ENCODE data around the gene SLC6A13. TPM values are rescaled to one million over a fixed set of nuclear protein-coding genes. Genes with fewer than 3 reads are reported as not detected.

SLC6A13 gene
- total and polyA plus RNA-seq, 2 of the 13 experiments (the other 11 are each of a cell fraction or from before 2014, with no cell fraction given), result 0.05 to 0.15 TPM

DNA sequence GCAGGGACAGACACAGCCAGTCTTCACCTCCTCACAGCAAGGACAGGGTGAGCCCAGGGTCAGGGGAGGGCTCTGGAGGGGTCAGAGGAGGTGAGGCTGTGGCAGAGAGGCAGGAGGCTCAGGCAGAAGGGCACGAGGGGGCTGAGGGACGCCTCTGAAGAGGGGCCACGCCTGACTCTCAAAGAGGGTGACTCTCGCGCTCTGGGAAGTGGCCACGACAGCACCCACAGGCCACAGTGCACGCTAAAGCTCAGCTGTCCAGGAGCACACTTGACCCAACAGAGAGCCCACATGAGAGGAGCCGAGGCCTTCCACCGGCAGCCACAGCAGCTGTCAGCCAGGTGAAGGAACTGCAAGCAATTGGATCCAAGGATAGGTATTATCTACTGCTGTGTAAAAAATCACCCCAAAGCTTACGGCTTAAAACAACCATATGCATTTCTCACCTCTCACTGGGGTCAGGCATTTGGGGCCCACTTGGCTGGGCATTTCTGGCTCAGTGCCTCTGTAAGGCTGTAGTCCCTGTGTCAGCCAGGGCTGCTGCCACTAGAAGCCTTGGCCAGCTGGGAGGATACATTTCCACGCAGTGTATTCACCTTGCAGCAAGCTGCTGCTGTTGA, 76.5 kb downstream of the SLC6A13 start:
- POLR2A ChIA-PET, result no interaction called here
- CTCF ChIA-PET (ENCODE audit: low intra/inter-chr PET ratio, low total read pairs), result no interaction called here
- Histone ChIP-seq H3K4me2 (ENCODE audit: low read depth, low read length) (no peak overlapping the region), H4K20me1 (ENCODE audit: insufficient read depth, low read length) (no peaks in the 10 kb centered on the region), H3K4me3 (replicated peaks in 1 of 3; ENCODE audit: insufficient read depth in 1 of 3, low read depth in 2 of 3, low read length in 3 of 3) (no peak overlapping the region), H3K79me2 (ENCODE audit: insufficient read depth, low read length) (no peaks in the 10 kb centered on the region), H3K9ac (ENCODE audit: insufficient read depth, low read depth, low read length) (no peak overlapping the region), H3K27me3 (ENCODE audit: control insufficient read depth in 1 of 2, insufficient read depth in 2 of 2, low read length in 2 of 2) (peaks cover 9 to 17% of the 10 kb centered on the region in 2 experiments; a peak in 3 of 5 replicates), H3K4me1 (ENCODE audit: insufficient read depth, low read length) (peaks cover 6% of the 10 kb centered on the region; the same call in 1 of the 2 replicates), H3K9me3 (ENCODE audit: low read length) (no peaks in the 10 kb centered on the region), H3K36me3 (replicated peaks in 1 of 2; ENCODE audit: control insufficient read depth in 1 of 2, insufficient read depth in 2 of 2, low read length in 2 of 2) (no peaks in the 10 kb centered on the region), H2AFZ (ENCODE audit: low read length) (no peak overlapping the region), H3K27ac (ENCODE audit: extremely low read length, insufficient read depth, low read length) (no peak overlapping the region)
- ATAC-seq, result no peak
- in situ Hi-C loops (cut with HindIII; ENCODE audit: extremely low pct_ligation_motif_present, low pct_unique_long_range_greater_than_20kb) (no loop called here), intact Hi-C loops (cut with micrococcal nuclease; ENCODE audit: unreplicated experiment) (no loop called here)
- no peak for FAIRE-seq
- DNase-seq (ENCODE audit: low spot score), result no peak
- TF ChIP-seq ZKSCAN5 (CRISPR knock-in tag; IDR thresholded peaks at IDR 0.05) (no peak), TAF1 (CRISPR knock-in tag; IDR thresholded peaks at IDR 0.05) (no peak), SOX6 (IDR thresholded peaks at IDR 0.05) (no peak), SOX6 (CRISPR knock-in tag; IDR thresholded peaks at IDR 0.05) (no peak), ZNF24 (IDR thresholded peaks at IDR 0.05) (no peak), MED1 (CRISPR knock-in tag; IDR thresholded peaks at IDR 0.05) (no peak), SRF (IDR thresholded peaks at IDR 0.05; ENCODE audit: low read depth, low read length) (no peak), JARID2 (CRISPR knock-in tag; IDR thresholded peaks at IDR 0.05; ENCODE audit: insufficient replicate concordance) (no peak), NCOA1 (CRISPR knock-in tag; IDR thresholded peaks at IDR 0.05) (no peak), ZNF7 (CRISPR knock-in tag; IDR thresholded peaks at IDR 0.05) (no peak), ZBTB3 (CRISPR knock-in tag; IDR thresholded peaks at IDR 0.05; ENCODE audit: borderline replicate concordance, low read depth) (no peak), ZNF574 (CRISPR knock-in tag; IDR thresholded peaks at IDR 0.05) (no peak), ZFP36L2 (CRISPR knock-in tag; IDR thresholded peaks at IDR 0.05) (no peak), MLX (CRISPR knock-in tag; IDR thresholded peaks at IDR 0.05) (no peak), HOXA5 (CRISPR knock-in tag; IDR thresholded peaks at IDR 0.05) (no peak), SOX5 (CRISPR knock-in tag; IDR thresholded peaks at IDR 0.05; ENCODE audit: borderline replicate concordance) (no peak), ZNF713 (CRISPR knock-in tag; IDR thresholded peaks at IDR 0.05) (no peak), ZNF639 (CRISPR knock-in tag; conservative IDR thresholded peaks at IDR 0.05) (no peak)
- TF ChIP-seq, protein P1, sequence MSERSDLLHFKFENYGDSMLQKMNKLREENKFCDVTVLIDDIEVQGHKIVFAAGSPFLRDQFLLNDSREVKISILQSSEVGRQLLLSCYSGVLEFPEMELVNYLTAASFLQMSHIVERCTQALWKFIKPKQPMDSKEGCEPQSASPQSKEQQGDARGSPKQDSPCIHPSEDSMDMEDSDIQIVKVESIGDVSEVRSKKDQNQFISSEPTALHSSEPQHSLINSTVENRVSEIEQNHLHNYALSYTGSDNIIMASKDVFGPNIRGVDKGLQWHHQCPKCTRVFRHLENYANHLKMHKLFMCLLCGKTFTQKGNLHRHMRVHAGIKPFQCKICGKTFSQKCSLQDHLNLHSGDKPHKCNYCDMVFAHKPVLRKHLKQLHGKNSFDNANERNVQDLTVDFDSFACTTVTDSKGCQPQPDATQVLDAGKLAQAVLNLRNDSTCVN (CRISPR knock-in tag; IDR thresholded peaks at IDR 0.05; ENCODE audit: borderline replicate concordance), result no peak
- 22% methylated on average over 6 of the region's 11 CpGs for WGBS (ENCODE audit: low lambda C conversion rate)
- no TSS peak for BruUV-seq (replicated peaks)
